Tibial nerve (tissue), 4 donors: ENCODE results near the gene PLA2G6. TPM values are rescaled to one million over a fixed set of nuclear protein-coding genes. Genes with fewer than 3 reads are reported as not detected.
A peak's percentile ranks its signal among the peaks of the same experiment; 100 is the strongest.

Experiments
- DNase-seq, 2 donors: peaks; one replicate each; pipeline ENCODE4 v3.0.0-alpha.2; 2019; ENCODE audit warnings: low spot score in 2 of 2
- H3K27ac ChIP-seq, 4 donors: fragments of 200-600 bp; sonication (generic) in 3 of 4; one replicate each; pipeline ENCODE4 v1.5.1; 2017 to 2019; ENCODE audit warnings: mild to moderate bottlenecking in 1 of 4
- H3K27me3 ChIP-seq, 2 donors: fragments of 200-600 bp; sonication (generic) in 1 of 2; one replicate each; pipeline versions ENCODE4 v1.5.1 to v1.6.0; 2017 to 2019
- H3K36me3 ChIP-seq, 3 donors: fragments of 200-600 bp; sonication (generic); one replicate each; pipeline ENCODE4 v1.5.1; 2018 to 2019
- H3K4me1 ChIP-seq, 4 donors: fragments of 200-600 bp; sonication (generic) in 3 of 4; one replicate each; pipeline ENCODE4 v1.5.1; 2017 to 2019
- H3K4me3 ChIP-seq, 4 donors: fragments of 200-600 bp; sonication (generic) in 3 of 4; one replicate each; pipeline ENCODE4 v1.5.1; 2017 to 2019; ENCODE audit warnings: mild to moderate bottlenecking in 1 of 4, moderate library complexity in 1 of 4
- H3K9me3 ChIP-seq, 4 donors: fragments of 200-600 bp; sonication (generic) in 3 of 4; one replicate each; pipeline ENCODE4 v1.5.1; 2017 to 2019
- CTCF ChIP-seq, 5 experiments: fragments of 200-600 bp in 3 of 5; fragments of 450-650 bp in 2 of 5; sonication (generic) in 3 of 5; IDR thresholded peaks; one replicate each; pipeline ENCODE4 v1.5.1; 2016 to 2019; ENCODE audit warnings: antibody characterized with exemption in 5 of 5, mild to moderate bottlenecking in 3 of 5, moderate library complexity in 2 of 5
- EP300 ChIP-seq, 2 donors: sonication (generic); formaldehyde crosslinking; IDR thresholded peaks; one replicate each; pipeline ENCODE4 v1.6.1; 2017; ENCODE audit warnings: antibody characterized with exemption in 2 of 2, mild to moderate bottlenecking in 1 of 2
- POLR2A ChIP-seq, 2 donors: fragments of 450-650 bp; IDR thresholded peaks; one replicate each; pipeline ENCODE4 v1.6.1; 2017; ENCODE audit warnings: antibody characterized with exemption in 2 of 2, mild to moderate bottlenecking in 2 of 2, moderate library complexity in 2 of 2
- WGBS, 2 donors: methylation state at CpG; one replicate each; pipeline ENCODE4 v1.1.5; 2018; 5-methylcytosine and 5-hydroxymethylcytosine counted together
- total RNA-seq, 4 donors: library from RNA; depleted of rRNA; stranded (reverse); fragments of >200 nt; gene quantifications; one replicate each; pipeline ENCODE4 v1.1.0, GENCODE V29; 2016

Gene PLA2G6
- total RNA-seq, 4 donors from 2014 or later: 48.5 to 60.3 (median 55.1) TPM

GRCh38 chr22:38110863-38111852 lies 70.5 kb downstream of the PLA2G6 start:
- Histone ChIP-seq H3K36me3 (peaks cover 0 to 24% (median 0%) of the 10 kb centered on the region in 3 donors), H3K27me3 (no peaks in the 10 kb centered on the region), H3K4me3 (no peak overlapping the region), H3K4me1 (peaks cover 0 to 47% (median 13%) of the 10 kb centered on the region in 4 donors), H3K9me3 (no peaks in the 10 kb centered on the region), H3K27ac (peak overlapping the region in 1 of 4 donors; percentile 65)
- no peak for TF ChIP-seq POLR2A (IDR thresholded peaks at IDR 0.05)
- TF ChIP-seq EP300 (IDR thresholded peaks at IDR 0.05): no peak
- TF ChIP-seq CTCF (IDR thresholded peaks at IDR 0.05): no peak
- DNase-seq: no peak
- 74 to 77% methylated on average over 24 to 25 of the region's 30 CpGs for WGBS, 2 donors

- peaks cover 0 to 47% (median 13%) of the 10 kb centered on the region in 4 donors for H3K4me1 ChIP-seq
- TF ChIP-seq EP300 (IDR thresholded peaks at IDR 0.05): no peak
- TF ChIP-seq CTCF (IDR thresholded peaks at IDR 0.05): no peak
- no peak for TF ChIP-seq POLR2A (IDR thresholded peaks at IDR 0.05)
- H3K4me3 ChIP-seq: peak within 1 kb of the TSS in 1 of 4 donors; percentile 21
- WGBS, 2 donors: 85 to 88% methylated on average over 16 to 19 of the region's 19 CpGs
- H3K9me3 ChIP-seq: no peaks in the 10 kb centered on the region
- no peak for DNase-seq
- no peaks in the 10 kb centered on the region for H3K27me3 ChIP-seq
- peaks cover 0 to 15% (median 0%) of the 10 kb centered on the region in 3 donors for H3K36me3 ChIP-seq
- peak within 1 kb of the TSS in 1 of 4 donors; percentile 65 for H3K27ac ChIP-seq
These were observed 71.4 kb downstream of the PLA2G6 start, which contains the start of gene BAIAP2L2 for GRCh38 chr22:38110008-38110862. BAIAP2L2 (minus strand) TSS chr22:38110684; CDS start chr22:38110525, 159 bp downstream.

DNA sequence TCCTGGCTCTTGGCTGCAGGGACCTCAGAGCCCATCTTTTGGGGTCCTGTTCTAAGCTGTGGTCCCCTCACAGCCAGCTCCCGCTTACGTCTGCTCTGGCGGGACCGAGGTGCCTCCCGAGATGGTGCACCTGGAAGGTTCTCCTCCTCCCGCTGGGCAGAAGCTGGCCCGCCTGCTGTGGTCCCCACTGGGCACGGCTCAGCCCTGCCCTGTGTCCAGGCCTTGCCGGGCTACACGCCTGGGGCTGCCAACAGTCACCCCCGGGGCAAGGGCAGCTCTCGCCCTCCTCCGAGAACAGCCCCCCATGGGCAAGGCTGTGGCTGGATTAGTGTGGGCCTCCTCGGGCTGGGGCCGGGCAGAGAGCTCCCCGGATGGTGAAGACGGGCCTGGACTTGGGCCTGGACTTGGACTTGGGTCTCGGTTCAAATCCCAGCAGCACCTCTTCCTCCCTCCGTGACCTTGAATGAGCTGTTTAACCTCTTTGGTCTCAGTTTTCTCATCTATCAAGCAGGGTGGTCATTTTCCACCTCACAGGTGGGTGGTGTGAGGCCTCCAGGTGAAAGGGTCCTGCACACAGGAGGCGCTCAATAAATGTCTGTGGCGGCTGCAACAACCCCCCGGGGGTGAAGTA lies 72.1 kb downstream of the PLA2G6 start:
- TF ChIP-seq POLR2A (IDR thresholded peaks at IDR 0.05) (no peak), EP300 (IDR thresholded peaks at IDR 0.05) (no peak), CTCF (IDR thresholded peaks at IDR 0.05) (no peak)
- H3K4me3 ChIP-seq: no peak overlapping the region
- peak overlapping the region in 1 of 4 donors; percentile 65 for H3K27ac ChIP-seq
- H3K27me3 ChIP-seq: no peaks in the 10 kb centered on the region
- no peaks in the 10 kb centered on the region for H3K9me3 ChIP-seq
- H3K36me3 ChIP-seq: peaks cover 0 to 12% (median 0%) of the 10 kb centered on the region in 3 donors
- WGBS, 2 donors: 82 to 84% methylated on average over 10 to 18 of the region's 22 CpGs
- DNase-seq: no peak
- peaks cover 0 to 43% (median 12%) of the 10 kb centered on the region in 4 donors for H3K4me1 ChIP-seq

DNA sequence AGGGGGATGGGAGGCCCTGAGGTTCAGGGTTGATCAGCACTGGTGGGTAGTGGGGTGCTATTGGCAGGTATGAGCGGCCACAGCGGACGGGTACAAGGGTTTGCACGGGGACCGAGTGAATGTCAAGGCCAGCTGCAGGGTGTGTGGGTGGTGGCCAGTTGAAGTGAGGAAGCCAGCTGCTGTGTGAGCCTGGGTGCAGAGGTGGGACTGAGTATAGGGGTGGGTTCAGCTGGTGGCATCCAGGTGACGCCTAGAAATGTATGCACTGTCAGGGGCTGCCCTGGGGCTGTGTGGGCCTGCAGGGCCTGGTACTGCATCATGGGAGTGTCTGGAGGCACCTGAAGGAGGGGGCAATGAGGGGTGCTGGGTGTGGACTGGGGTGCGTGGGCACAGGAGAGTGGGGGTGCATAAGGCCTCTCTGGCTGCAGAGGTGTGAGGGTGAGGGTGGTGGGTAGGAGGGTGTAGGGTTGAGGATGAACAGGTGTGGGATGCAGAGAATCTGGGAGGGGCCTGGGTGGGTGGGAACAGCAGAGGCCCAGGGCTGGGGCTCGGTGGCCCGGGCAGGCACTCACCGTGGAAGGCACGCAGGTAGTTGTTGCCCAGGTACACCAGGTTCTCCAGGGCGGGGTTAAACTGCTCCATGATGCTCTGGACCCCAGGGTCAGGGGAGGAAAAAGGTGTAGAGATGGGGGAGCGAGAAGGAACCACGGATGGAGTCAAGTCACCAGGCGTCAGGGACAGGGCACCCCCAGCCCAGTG lies 72.9 kb downstream of the PLA2G6 start:
- no peak overlapping the region for H3K4me3 ChIP-seq
- no peaks in the 10 kb centered on the region for H3K27me3 ChIP-seq
- no peaks in the 10 kb centered on the region for H3K9me3 ChIP-seq
- peaks cover 0 to 38% (median 10%) of the 10 kb centered on the region in 4 donors for H3K4me1 ChIP-seq
- 89 to 91% methylated on average over 15 of the region's 15 CpGs for WGBS, 2 donors
- TF ChIP-seq EP300 (IDR thresholded peaks at IDR 0.05) (no peak), POLR2A (IDR thresholded peaks at IDR 0.05) (no peak)
- peaks cover 0 to 12% (median 0%) of the 10 kb centered on the region in 3 donors for H3K36me3 ChIP-seq
- no peak for DNase-seq
- peak overlapping the region in 2 of 4 donors; percentile 42 to 55 for H3K27ac ChIP-seq
